ENCODE data around the gene TPRX1.
A peak's percentile ranks its signal among the peaks of the same experiment; 100 is the strongest.
"Not testable (repeated sequence)": the region's sequence is repeated elsewhere in the genome, so short reads cannot be mapped to it uniquely, and the experiment has no call there.

The TPRX1 gene

GRCh38 chr19:47778049-47778953, 26.1 kb downstream of the TPRX1 start, which contains the start of gene SELENOW:
SELENOW (plus strand) TSS chr19:47778703; CDS start chr19:47778786, 83 bp downstream.
- no peak for TF ChIP-seq CTCF (IDR thresholded peaks at IDR 0.05; ENCODE audit: control insufficient read depth, extremely low read depth, insufficient read depth)

GRCh38 chr19:47777245-47778048, 26.9 kb downstream of the TPRX1 start:
- not testable (repeated sequence) for DNase-seq (ENCODE audit: low read depth)
- peak overlapping the region; percentile 64 for H3K4me3 ChIP-seq (ENCODE audit: low read depth, low read length)

More at GRCh38 chr19:47778049-47778953, 26.1 kb downstream of the TPRX1 start, which contains the start of gene SELENOW:
- peak; percentile 14 for DNase-seq (ENCODE audit: low read depth)
- H3K4me3 ChIP-seq (ENCODE audit: low read depth, low read length): peak within 1 kb of the TSS; percentile 64

GRCh38 chr19:47776568-47776967, 27.8 kb downstream of the TPRX1 start:
- no peak for TF ChIP-seq CTCF (IDR thresholded peaks at IDR 0.05; ENCODE audit: control insufficient read depth, extremely low read depth, insufficient read depth)
- no peak overlapping the region for H3K4me3 ChIP-seq (ENCODE audit: low read depth, low read length)
- no peak for DNase-seq (ENCODE audit: low read depth)

GRCh38 chr19:47771291-47771690, 33.1 kb downstream of the TPRX1 start:
- not testable (repeated sequence) for DNase-seq (ENCODE audit: low read depth); H3K4me3 ChIP-seq (ENCODE audit: low read depth, low read length)

GRCh38 chr19:47769534-47769933, 34.8 kb downstream of the TPRX1 start:
- H3K4me3 ChIP-seq (ENCODE audit: low read depth, low read length): no peak overlapping the region
- DNase-seq (ENCODE audit: low read depth): no peak
- TF ChIP-seq CTCF (IDR thresholded peaks at IDR 0.05; ENCODE audit: control insufficient read depth, extremely low read depth, insufficient read depth): no peak

- no peak overlapping the region for H3K4me3 ChIP-seq (ENCODE audit: low read depth, low read length)
- no peak for TF ChIP-seq CTCF (IDR thresholded peaks at IDR 0.05; ENCODE audit: control insufficient read depth, extremely low read depth, insufficient read depth)
- DNase-seq (ENCODE audit: low read depth): no peak
Measured at GRCh38 chr19:47768604-47769003, 35.7 kb downstream of the TPRX1 start.

- H3K4me3 ChIP-seq (ENCODE audit: low read depth, low read length): no peak overlapping the region
- no peak for TF ChIP-seq CTCF (IDR thresholded peaks at IDR 0.05; ENCODE audit: control insufficient read depth, extremely low read depth, insufficient read depth)
- DNase-seq (ENCODE audit: low read depth): no peak
Measured at GRCh38 chr19:47767349-47767748, 37.0 kb downstream of the TPRX1 start.

Measured in LNCaP clone FGC (cell line).